ENCODE results near the gene RYR1.
"Not testable (repeated sequence)": the region's sequence is repeated elsewhere in the genome, so short reads cannot be mapped to it uniquely, and the experiment has no call there.

RYR1 gene

GRCh38 chr19:38400361-38400760, 33.1 kb upstream of the RYR1 start:
- DNase-seq, result no peak

GRCh38 chr19:38401148-38401547, 32.3 kb upstream of the RYR1 start:
- DNase-seq, result no peak

GRCh38 chr19:38402623-38402966, 30.9 kb upstream of the RYR1 start:
- DNase-seq, result no peak

GRCh38 chr19:38402967-38403674, 30.4 kb upstream of the RYR1 start, which contains the start of gene FAM98C:
FAM98C (plus strand) TSS chr19:38403093; CDS start chr19:38403154, 61 bp downstream.
- DNase-seq, result peak; percentile 96 to 97

GRCh38 chr19:38404858-38405257, 28.6 kb upstream of the RYR1 start:
- no peak for DNase-seq

- DNase-seq, result no peak
Measured at GRCh38 chr19:38405276-38405675, 28.2 kb upstream of the RYR1 start.

GRCh38 chr19:38409631-38410133, 23.8 kb upstream of the RYR1 start:
- DNase-seq, result no peak

GRCh38 chr19:38410407-38410806, 23.1 kb upstream of the RYR1 start:
- not testable (repeated sequence) for DNase-seq

- no peak for DNase-seq
Measured at GRCh38 chr19:38411041-38411712, 22.3 kb upstream of the RYR1 start.

GRCh38 chr19:38411898-38412297, 21.6 kb upstream of the RYR1 start:
- DNase-seq, result not testable (repeated sequence)

GRCh38 chr19:38412491-38412890, 21.0 kb upstream of the RYR1 start:
- no peak for DNase-seq

GRCh38 chr19:38412961-38413360, 20.5 kb upstream of the RYR1 start:
- no peak for DNase-seq

GRCh38 chr19:38413416-38413815, 20.1 kb upstream of the RYR1 start:
- no peak for DNase-seq

GRCh38 chr19:38417146-38417543, 16.3 kb upstream of the RYR1 start:
- DNase-seq, result no peak

- DNase-seq, result peak; percentile 10 to 27
Measured at GRCh38 chr19:38417544-38418506, 15.7 kb upstream of the RYR1 start.

- no peak for DNase-seq
Measured at GRCh38 chr19:38420935-38421334, 12.6 kb upstream of the RYR1 start.

- DNase-seq, result no peak
Measured at GRCh38 chr19:38421856-38422255, 11.6 kb upstream of the RYR1 start.

GRCh38 chr19:38422438-38422837, 11.1 kb upstream of the RYR1 start:
- no peak for DNase-seq

GRCh38 chr19:38424272-38424671, 9.2 kb upstream of the RYR1 start:
- no peak for DNase-seq

GRCh38 chr19:38425222-38425809, 8.2 kb upstream of the RYR1 start:
- DNase-seq, result no peak

GRCh38 chr19:38425810-38426466, 7.6 kb upstream of the RYR1 start, which contains the start of gene RASGRP4:
RASGRP4 (minus strand) TSS chr19:38426219; CDS start chr19:38426091, 128 bp downstream.
- no peak for DNase-seq

GRCh38 chr19:38427035-38427677, 6.3 kb upstream of the RYR1 start:
- not testable (repeated sequence) for DNase-seq

Measured in NCI-H2081 (cell line).